Fibroblast of villous mesenchyme (primary cell): ENCODE data around the gene UTP18. TPM values are rescaled to one million over a fixed set of nuclear protein-coding genes. Genes with fewer than 3 reads are reported as not detected.
"Not testable (repeated sequence)": the region's sequence is repeated elsewhere in the genome, so short reads cannot be mapped to it uniquely, and the experiment has no call there.

Experiments used
- DNase-seq: peaks from one replicate; pipeline ENCODE4 v3.0.0-alpha.2; 2010; ENCODE audit warnings: low read depth
- H3K4me3 ChIP-seq: 2 replicates; pipeline ENCODE4 v1.5.1; 2011; ENCODE audit warnings: low read depth, mild to moderate bottlenecking, low read length
- CTCF ChIP-seq: IDR thresholded peaks from 2 replicates; pipeline ENCODE4 v1.5.1; 2012; ENCODE audit warnings: low read depth, mild to moderate bottlenecking, low read length; ENCODE audit not compliant: insufficient read depth
- total RNA-seq: library from RNA; depleted of rRNA; stranded (reverse); fragments of >200 nt; gene quantifications from 2 replicates; pipeline ENCODE4 v1.2.3, GENCODE V29; 2012

Gene UTP18
- total RNA-seq, 1 donor, result 44.0 TPM

GRCh38 chr17:51258756-51259563, 1.4 kb upstream of the UTP18 start:
- peak; percentile 16 for DNase-seq
- peak overlapping the region; percentile 89 for H3K4me3 ChIP-seq
- no peak for TF ChIP-seq CTCF

GRCh38 chr17:51259564-51260236, 646 bp upstream of the UTP18 start, which contains the start of gene MBTD1:
Gene MBTD1 (minus strand): TSS chr17:51260049. CDS start chr17:51225161, 34,888 bp downstream.
- TF ChIP-seq CTCF, result no peak
- H3K4me3 ChIP-seq, result peak within 1 kb of the TSS; percentile 89
- peak; percentile 98 for DNase-seq

- peak; percentile 51 for DNase-seq
- H3K4me3 ChIP-seq, result peak overlapping the region; percentile 89
- no peak for TF ChIP-seq CTCF
These were observed 948 bp downstream of the UTP18 start for GRCh38 chr17:51261024-51261963.

GRCh38 chr17:51263006-51263405, 2.7 kb downstream of the UTP18 start:
- peak; percentile 63 for DNase-seq
- H3K4me3 ChIP-seq, result no peak overlapping the region
- TF ChIP-seq CTCF, result no peak

- not testable (repeated sequence) for DNase-seq, H3K4me3 ChIP-seq
These were observed 4.1 kb downstream of the UTP18 start for GRCh38 chr17:51264466-51264865.

GRCh38 chr17:51269991-51270390, 9.6 kb downstream of the UTP18 start:
- no peak for TF ChIP-seq CTCF
- no peak for DNase-seq
- no peak overlapping the region for H3K4me3 ChIP-seq
